Fibroblast of lung (primary cell): ENCODE results near the gene MYL12B.

ENCODE experiments used
- CTCF ChIP-seq, 2 donors: IDR thresholded peaks in 1 of 2; conservative IDR thresholded peaks in 1 of 2; 1 replicate in 1 of 2; 2 replicates in 1 of 2; pipeline ENCODE4 v1.5.1; 2011 to 2012; ENCODE audit warnings: low read length in 2 of 2, control low read depth in 1 of 2, inconsistent platforms in 1 of 2, low read depth in 1 of 2, mild to moderate bottlenecking in 1 of 2
- EZH2 ChIP-seq: IDR thresholded peaks from 2 replicates; pipeline ENCODE4 v1.5.1; 2012; ENCODE audit warnings: low read length, control low read depth, mild to moderate bottlenecking; ENCODE audit errors: missing control alignments

GRCh38 chr18:3268306-3268705, 6.4 kb downstream of the MYL12B start:
- TF ChIP-seq CTCF (conservative IDR thresholded peaks at IDR 0.05 in 1 of 2, IDR thresholded peaks at IDR 0.05 in 1 of 2; ENCODE audit: low read depth in 1 of 2, low read length in 2 of 2) (no peak), EZH2 (no peak)
